C4-2B (cell line): ENCODE measurements around the gene LYG1.

Experiments
- ZFX ChIP-seq: fragments of 450-650 bp; IDR thresholded peaks from 2 replicates; pipeline ENCODE4 v1.6.1; 2017
- TF ChIP-seq, protein P1 (sequence below): fragments of 450-650 bp; conservative IDR thresholded peaks from 2 replicates; pipeline ENCODE4 v1.5.1; 2017; ENCODE audit warnings: mild to moderate bottlenecking

DNA sequence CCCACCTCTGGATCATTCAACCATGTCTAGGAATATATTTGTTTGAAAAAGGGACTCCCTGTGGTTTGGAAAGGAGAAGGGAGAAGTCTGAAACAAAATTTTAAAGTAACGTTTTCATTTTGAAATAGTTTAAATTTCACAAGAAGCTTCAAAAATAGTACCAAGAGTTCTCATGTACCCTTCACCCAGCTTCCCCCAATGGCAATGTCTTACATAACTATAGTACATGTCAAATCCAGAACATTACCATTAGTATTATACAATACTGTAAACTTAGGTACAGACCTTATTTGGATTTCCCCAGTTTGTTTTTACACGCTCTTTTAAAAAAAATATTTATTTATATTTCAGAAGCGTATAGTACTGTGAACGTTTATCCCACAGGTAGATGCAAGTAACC is 41.5 kb downstream of the LYG1 start:
- TF ChIP-seq, protein P1, sequence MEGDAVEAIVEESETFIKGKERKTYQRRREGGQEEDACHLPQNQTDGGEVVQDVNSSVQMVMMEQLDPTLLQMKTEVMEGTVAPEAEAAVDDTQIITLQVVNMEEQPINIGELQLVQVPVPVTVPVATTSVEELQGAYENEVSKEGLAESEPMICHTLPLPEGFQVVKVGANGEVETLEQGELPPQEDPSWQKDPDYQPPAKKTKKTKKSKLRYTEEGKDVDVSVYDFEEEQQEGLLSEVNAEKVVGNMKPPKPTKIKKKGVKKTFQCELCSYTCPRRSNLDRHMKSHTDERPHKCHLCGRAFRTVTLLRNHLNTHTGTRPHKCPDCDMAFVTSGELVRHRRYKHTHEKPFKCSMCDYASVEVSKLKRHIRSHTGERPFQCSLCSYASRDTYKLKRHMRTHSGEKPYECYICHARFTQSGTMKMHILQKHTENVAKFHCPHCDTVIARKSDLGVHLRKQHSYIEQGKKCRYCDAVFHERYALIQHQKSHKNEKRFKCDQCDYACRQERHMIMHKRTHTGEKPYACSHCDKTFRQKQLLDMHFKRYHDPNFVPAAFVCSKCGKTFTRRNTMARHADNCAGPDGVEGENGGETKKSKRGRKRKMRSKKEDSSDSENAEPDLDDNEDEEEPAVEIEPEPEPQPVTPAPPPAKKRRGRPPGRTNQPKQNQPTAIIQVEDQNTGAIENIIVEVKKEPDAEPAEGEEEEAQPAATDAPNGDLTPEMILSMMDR = no peak
- TF ChIP-seq ZFX = no peak
